MCF 10A (cell line): ENCODE measurements around the gene PRR20G. TPM values are rescaled to one million over a fixed set of nuclear protein-coding genes. Genes with fewer than 3 reads are reported as not detected.

Experiments used
- BruUV-seq: library from RNA; stranded (reverse); fragments of 400-500 nt; replicated peaks from 2 replicates; lab custom pipeline; 2021; lab: Mats Ljungman, UMichigan
- CTCF ChIA-PET: fragments of 300-600 bp; sonication (Branson Sonifier 250); formaldehyde crosslinking; extraction: SDS; loops from one replicate; lab custom pipeline; 2021; ENCODE audit warnings: antibody characterized with exemption, inconsistent platforms; lab: Yijun Ruan, JAX
- POLR2A ChIA-PET: fragments of 300-600, 350-650 bp; sonication (Branson Sonifier 250); formaldehyde crosslinking; extraction: SDS; loops from one replicate; lab custom pipeline; 2020; ENCODE audit warnings: antibody characterized with exemption, inconsistent platforms; lab: Yijun Ruan, JAX
- DNase-seq: peaks from one replicate; pipeline ENCODE4 v3.0.0-alpha.2; 2018; ENCODE audit not compliant: unreplicated experiment
- H3K27ac Mint-ChIP-seq: one replicate; pipeline ENCODE4 v1.8.0; 2022; ENCODE audit warnings: mild to moderate bottlenecking, low read depth, mixed read lengths; ENCODE audit not compliant: unreplicated experiment
- H3K27me3 Mint-ChIP-seq: one replicate; pipeline ENCODE4 v1.8.0; 2022; ENCODE audit warnings: mixed read lengths; ENCODE audit not compliant: insufficient read depth, unreplicated experiment
- H3K36me3 Mint-ChIP-seq: one replicate; pipeline ENCODE4 v1.8.0; 2022; ENCODE audit warnings: mild to moderate bottlenecking, moderate library complexity, mixed read lengths; ENCODE audit not compliant: insufficient read depth, unreplicated experiment
- H3K4me1 Mint-ChIP-seq: one replicate; pipeline ENCODE4 v1.8.0; 2022; ENCODE audit warnings: mixed read lengths; ENCODE audit not compliant: insufficient read depth, unreplicated experiment
- H3K4me3 Mint-ChIP-seq: one replicate; pipeline ENCODE4 v1.8.0; 2022; ENCODE audit warnings: mild to moderate bottlenecking, moderate library complexity, mixed read lengths; ENCODE audit not compliant: unreplicated experiment
- H3K9me3 Mint-ChIP-seq: one replicate; pipeline ENCODE4 v1.8.0; 2022; ENCODE audit warnings: mixed read lengths; ENCODE audit not compliant: unreplicated experiment
- CTCF ChIP-seq: fragments of 200-600 bp; IDR thresholded peaks from one replicate; pipeline ENCODE4 v1.8.0; 2022; ENCODE audit warnings: antibody characterized with exemption, mild to moderate bottlenecking; ENCODE audit not compliant: unreplicated experiment
- intact Hi-C: fragments of 100-400 bp; cut with micrococcal nuclease; formaldehyde crosslinking; loops from 2 replicates; pipeline ENCODE4 v1.14.1; 2022
- total RNA-seq: library from RNA; stranded (reverse); gene quantifications from 2 replicates; pipeline ENCODE4 v1.2.3, GENCODE V29; 2022

Gene PRR20G
- total RNA-seq, 1 experiment from 2014 or later, result not detected

DNA sequence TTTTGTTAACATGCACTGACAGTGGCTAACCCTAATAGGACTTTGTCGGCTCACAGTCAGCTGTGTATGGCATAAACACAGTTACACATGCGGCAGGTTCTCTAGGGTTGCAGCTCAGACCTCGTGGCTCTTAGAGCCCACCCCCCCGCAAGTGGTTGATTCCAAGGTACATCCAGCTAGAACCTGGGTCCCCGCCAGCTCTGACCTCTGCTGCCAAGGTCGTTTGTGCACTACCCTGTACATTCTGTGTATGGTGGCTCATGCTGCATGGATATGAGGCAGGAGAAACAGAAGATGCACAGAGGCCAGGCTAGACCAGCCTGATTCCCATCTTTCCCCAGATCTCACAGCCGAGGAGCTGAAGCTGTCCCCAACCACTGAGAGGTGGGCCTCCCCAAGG lies 25.9 kb downstream of the PRR20G start:
- POLR2A ChIA-PET, result no interaction called here
- CTCF ChIA-PET, result no interaction called here
- intact Hi-C loops, result no loop called here
- no peaks in the 10 kb centered on the region for H3K9me3 Mint-ChIP-seq
- no peak for TF ChIP-seq CTCF
- no TSS peak for BruUV-seq
- peaks cover 15% of the 10 kb centered on the region for H3K4me1 Mint-ChIP-seq
- H3K4me3 Mint-ChIP-seq, result no peak overlapping the region
- DNase-seq, result no peak
- no peak overlapping the region for H3K27ac Mint-ChIP-seq
- no peaks in the 10 kb centered on the region for H3K36me3 Mint-ChIP-seq
- H3K27me3 Mint-ChIP-seq, result no peaks in the 10 kb centered on the region

- CTCF ChIA-PET, result interaction anchor here (0.7 kb wide), 1 partner anchor 134 kb away, joined by 3 read pairs; no protein-coding TSS in a partner anchor
- no peaks in the 10 kb centered on the region for H3K9me3 Mint-ChIP-seq
- POLR2A ChIA-PET, result no interaction called here
- H3K27me3 Mint-ChIP-seq, result no peaks in the 10 kb centered on the region
- H3K4me1 Mint-ChIP-seq, result peaks cover 23% of the 10 kb centered on the region
- no peak overlapping the region for H3K4me3 Mint-ChIP-seq
- no peaks in the 10 kb centered on the region for H3K36me3 Mint-ChIP-seq
- H3K27ac Mint-ChIP-seq, result no peak overlapping the region
- BruUV-seq, result no TSS peak
- intact Hi-C loops, result no loop called here
- DNase-seq, result no peak
- TF ChIP-seq CTCF, result no peak
These were observed 26.9 kb downstream of the PRR20G start for GRCh38 chr3:127260826-127261555.

DNA sequence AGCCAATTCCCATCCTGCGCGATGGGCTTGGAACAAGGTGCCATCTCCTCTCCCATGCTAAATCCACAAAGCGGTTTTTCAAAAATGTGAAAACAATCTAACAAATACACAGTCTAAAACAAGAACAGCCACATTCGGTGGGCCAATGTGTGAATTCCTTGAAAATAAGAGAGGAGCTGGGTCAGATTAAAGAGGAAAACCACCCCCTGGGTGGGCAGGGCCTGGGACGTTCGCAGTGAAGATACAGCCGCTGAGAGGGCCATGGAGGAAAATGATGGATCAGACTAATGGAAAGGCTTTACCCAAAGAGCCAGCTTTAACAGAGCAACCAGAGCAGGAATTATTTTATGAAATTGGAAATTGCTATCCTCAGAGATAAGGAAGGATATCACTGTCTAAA lies 27.4 kb downstream of the PRR20G start:
- peaks cover 23% of the 10 kb centered on the region for H3K4me1 Mint-ChIP-seq
- ChIA-PET POLR2A (no interaction called here), CTCF (interaction anchor here (0.7 kb wide), 1 partner anchor 133 kb away, joined by 3 read pairs; no protein-coding TSS in a partner anchor)
- H3K36me3 Mint-ChIP-seq, result no peaks in the 10 kb centered on the region
- intact Hi-C loops, result no loop called here
- no peak overlapping the region for H3K4me3 Mint-ChIP-seq
- H3K27me3 Mint-ChIP-seq, result no peaks in the 10 kb centered on the region
- no peak for DNase-seq
- no peaks in the 10 kb centered on the region for H3K9me3 Mint-ChIP-seq
- no TSS peak for BruUV-seq
- H3K27ac Mint-ChIP-seq, result no peak overlapping the region
- TF ChIP-seq CTCF, result no peak

DNA sequence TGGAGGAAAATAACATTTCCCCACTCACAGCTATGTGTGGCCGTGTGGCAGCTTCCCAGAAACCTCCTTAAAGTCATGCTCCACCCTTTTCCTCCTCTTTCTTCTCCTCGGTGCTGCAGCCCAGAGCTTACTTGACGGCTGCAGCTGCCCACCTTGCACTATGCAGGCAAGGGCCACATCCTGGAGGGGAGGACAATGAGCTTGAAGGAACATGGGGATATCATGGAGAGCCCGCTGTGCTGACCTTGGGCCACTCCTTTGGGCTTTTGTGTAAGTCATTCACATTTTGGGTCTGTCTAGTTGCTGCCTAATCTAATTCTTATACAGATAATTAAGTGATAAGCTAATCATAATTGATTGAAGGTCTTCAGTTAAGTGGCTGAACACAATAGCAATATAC lies 28.0 kb downstream of the PRR20G start:
- H3K27ac Mint-ChIP-seq, result no peak overlapping the region
- ChIA-PET CTCF (interaction anchor here (0.7 kb wide), 1 partner anchor 133 kb away, joined by 3 read pairs; no protein-coding TSS in a partner anchor), POLR2A (no interaction called here)
- peaks cover 22% of the 10 kb centered on the region for H3K4me1 Mint-ChIP-seq
- intact Hi-C loops, result loop anchor here (10.0 kb wide), 2 partner anchors 45 to 285 kb away; no protein-coding TSS in a partner anchor
- no peak for TF ChIP-seq CTCF
- no peaks in the 10 kb centered on the region for H3K27me3 Mint-ChIP-seq
- BruUV-seq, result no TSS peak
- H3K4me3 Mint-ChIP-seq, result no peak overlapping the region
- no peaks in the 10 kb centered on the region for H3K36me3 Mint-ChIP-seq
- H3K9me3 Mint-ChIP-seq, result no peaks in the 10 kb centered on the region
- DNase-seq, result no peak
